ENCODE data around the gene CSRP1.
"Not testable (repeated sequence)": the region's sequence is repeated elsewhere in the genome, so short reads cannot be mapped to it uniquely, and the experiment has no call there.

Gene CSRP1

GRCh38 chr1:201473296-201473695 is 33.6 kb downstream of the CSRP1 start:
- no peak for DNase-seq

GRCh38 chr1:201472321-201472720 is 34.6 kb downstream of the CSRP1 start:
- DNase-seq, result not testable (repeated sequence)

DNA sequence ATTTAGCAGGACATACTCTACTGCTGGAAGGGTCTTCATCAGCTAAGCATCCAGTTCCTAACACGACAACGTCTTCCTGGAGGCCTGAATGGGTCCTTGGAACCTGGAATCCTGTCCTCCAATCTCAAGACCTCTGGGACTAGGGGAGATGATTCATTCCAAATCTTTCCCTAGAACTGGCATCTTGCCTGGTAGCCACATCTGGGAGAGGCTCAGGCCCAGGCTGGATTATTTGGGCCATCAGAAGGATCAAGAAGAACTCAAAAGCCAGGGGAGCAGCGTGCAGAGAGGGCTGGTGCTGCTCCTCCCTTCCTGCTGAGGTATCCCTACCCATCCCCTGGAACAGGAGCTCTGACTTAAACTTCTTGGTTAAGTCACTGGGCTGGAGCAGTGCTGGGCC is 35.2 kb downstream of the CSRP1 start:
- DNase-seq, result no peak

- DNase-seq, result no peak
Observed at GRCh38 chr1:201470581-201470980, 36.3 kb downstream of the CSRP1 start.

DNA sequence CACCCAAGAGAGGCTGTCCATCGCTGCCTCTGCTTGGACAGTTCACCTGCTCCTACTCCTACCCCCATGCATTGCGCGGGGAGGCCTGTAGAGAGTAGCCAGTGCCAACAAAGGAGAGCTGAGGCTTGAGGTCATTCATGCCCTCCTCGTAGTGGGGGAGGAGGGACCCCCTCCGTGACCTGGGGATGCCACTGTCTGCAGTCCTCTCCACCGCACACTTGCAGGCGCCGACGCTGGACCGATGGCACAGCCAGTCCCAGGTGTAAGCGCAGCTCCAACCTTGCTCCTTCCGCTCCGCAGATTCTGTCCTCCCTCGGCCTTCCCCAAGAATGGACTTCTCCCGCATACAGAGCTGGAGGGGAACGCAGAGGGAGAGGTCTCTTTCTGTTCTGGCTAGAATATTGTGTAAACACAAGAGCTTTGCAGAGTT is 37.3 kb downstream of the CSRP1 start:
- no peak for DNase-seq

- peak; percentile 19 for DNase-seq
Observed at GRCh38 chr1:201468844-201469644, 37.9 kb downstream of the CSRP1 start, which contains the start of gene PHLDA3. Gene PHLDA3, minus strand, starts transcription at chr1:201469188. Its CDS starts 402 bp downstream, at chr1:201468786.

DNA sequence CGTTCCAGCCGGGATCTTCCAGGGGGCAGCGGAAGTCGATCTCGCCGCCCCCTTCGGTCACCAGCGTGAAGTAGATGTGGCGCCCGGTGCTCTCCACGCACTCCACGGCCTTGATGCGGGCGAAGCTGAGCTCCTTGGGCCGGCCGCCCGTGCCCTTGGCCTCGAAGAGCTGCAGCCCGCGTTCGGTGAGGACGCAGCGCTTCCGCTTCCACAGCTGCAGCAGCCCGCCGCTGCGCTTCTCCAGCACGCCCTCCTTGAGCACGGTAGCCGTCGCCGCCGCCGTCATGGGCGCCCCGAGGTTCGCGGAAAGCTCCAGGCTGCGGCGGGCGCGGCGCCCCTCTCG is 38.5 kb downstream of the CSRP1 start:
- no peak for DNase-seq

DNA sequence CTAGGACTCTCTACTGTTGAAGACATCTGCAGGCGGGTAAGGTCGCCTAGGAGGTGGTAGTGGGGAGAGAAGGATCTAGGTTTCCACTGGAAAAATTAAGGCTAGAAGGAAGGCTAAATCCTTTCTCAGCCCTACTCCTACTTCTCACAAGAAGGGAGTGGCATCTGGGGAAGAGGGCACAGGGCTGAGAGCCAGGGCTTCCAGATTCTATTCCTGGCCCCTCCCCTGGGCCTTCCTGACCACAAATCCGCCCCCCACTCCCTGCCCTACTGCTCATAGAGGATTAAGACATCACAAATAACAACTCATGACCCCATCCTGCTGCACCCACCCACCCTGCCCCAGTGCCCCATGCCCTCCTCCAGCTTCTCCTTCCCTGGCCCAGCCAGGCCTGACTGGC is 40.4 kb downstream of the CSRP1 start:
- no peak for DNase-seq

GRCh38 chr1:201465698-201466290 is 41.1 kb downstream of the CSRP1 start:
- no peak for DNase-seq

GRCh38 chr1:201463071-201463552 is 43.8 kb downstream of the CSRP1 start:
- DNase-seq, result no peak

- no peak for DNase-seq
Observed at GRCh38 chr1:201461645-201462441, 45.1 kb downstream of the CSRP1 start.

DNA sequence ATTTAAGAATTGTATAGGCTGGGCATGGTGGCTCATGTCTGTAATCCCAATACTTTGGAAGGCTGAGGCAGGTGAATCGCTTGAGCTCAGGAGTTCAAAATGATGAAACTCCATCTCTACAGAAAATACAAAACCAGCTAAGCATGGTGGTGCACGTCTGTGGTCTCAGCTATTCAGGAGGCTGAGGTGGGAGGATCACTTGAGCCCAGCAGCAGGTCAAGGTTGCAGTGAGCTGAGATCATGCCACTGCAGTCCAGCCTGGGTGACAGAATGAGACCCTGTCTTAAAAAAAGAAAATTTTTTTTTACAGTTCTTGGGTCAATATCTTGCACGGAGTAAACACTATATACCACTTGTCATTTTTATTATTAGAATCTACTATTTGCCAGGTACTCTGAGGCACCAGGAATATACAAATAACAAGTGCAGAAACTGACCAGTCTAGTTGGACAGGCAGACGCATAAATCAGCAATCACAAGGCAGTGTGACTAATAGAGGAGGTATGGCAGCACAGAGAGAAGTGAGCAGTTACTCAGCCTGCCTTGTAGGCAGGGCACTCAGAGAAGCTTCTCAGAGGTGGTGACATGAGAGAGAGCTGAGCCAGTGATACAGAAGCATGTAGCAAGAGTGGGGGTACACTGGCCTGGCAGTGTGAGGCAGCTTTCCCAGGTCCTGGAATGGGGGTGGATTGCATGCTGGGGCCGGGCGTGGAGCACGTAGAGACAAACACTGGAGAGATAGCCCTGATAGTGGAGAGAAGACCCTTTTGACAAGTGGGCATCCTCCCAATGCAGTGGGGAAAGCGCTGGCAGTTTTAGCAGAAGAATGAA is 45.9 kb downstream of the CSRP1 start:
- no peak for DNase-seq

- DNase-seq, result no peak
Observed at GRCh38 chr1:201459775-201460174, 47.1 kb downstream of the CSRP1 start.

DNA sequence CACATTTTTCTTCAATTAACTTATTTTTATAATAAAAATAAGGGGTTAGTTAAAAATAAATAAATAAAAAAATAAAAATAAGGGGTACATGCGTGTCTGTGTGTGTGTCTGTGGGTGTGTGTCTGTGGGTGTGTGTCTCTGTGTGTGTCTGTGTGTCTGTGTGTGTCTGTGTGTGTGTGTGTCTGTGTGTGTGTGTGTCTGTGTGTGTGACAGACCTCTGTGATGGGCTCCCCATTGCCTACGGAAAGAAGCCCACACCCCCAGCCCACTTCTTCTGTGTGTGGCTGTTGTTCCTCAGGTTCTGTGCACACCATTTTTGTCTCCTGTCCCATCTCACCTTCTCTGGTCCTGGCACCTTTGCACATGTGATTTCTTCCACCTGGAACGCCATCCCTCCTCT is 47.9 kb downstream of the CSRP1 start:
- DNase-seq, result no peak

- DNase-seq, result no peak
Observed at GRCh38 chr1:201457508-201457960, 49.4 kb downstream of the CSRP1 start.

DNA sequence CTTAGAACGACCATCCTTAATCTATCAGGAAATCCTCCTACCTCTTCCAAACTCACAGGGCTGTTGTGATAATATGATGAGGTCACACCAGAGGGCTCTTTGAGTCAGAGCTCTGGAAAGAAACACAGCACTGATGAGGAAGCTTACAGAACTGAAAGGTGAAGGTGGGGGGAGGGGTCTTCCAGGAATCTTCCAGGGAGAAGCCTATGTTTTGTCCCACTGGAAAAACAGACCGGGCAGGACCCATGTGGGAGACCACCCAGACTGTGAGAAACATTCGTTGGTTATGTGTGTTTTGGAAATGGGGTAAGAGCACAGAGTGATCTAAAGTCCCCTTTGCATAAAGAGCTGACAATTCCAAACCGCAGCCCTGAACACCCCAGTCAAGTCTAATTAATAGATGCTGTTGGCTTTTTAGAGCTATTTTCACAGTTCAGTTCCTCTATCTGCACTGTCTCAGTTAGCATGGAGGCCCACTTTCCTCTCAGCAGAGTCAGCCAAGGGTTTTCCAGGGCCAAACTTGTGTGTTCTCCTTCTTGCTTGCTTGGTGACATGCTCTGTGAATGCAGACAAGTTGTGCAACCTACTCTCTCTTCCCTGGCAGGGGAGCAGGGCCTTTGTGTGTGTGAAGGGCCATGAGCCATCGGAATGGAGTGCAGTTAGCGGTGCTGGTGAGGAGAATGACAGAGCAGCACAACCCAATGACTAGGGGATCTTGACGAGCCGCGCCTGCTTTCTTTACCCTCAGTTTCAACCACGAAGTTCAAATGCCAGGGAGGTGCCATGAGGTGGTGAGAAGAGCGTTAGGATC is 50.2 kb downstream of the CSRP1 start:
- DNase-seq, result no peak

GRCh38 chr1:201455098-201455497 is 51.8 kb downstream of the CSRP1 start:
- DNase-seq, result no peak

DNA sequence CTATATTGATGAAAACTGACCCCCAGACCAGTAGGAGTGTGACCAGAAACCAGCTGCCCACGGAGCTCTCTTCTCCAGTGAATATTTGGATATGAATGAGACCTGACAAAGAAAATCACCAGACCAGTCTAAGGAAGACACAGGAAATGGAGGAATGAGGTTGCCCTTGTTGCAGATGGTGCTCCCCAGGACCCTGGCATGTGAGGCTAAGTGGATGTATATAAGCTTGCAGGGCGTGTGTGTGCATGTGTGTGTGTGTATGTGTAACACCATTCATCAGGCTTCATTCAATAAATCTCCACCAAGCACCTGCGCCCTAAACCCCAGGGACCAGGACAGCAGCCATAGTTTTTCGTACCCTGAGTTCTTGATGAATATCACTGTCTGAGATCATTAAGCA is 52.3 kb downstream of the CSRP1 start:
- no peak for DNase-seq

DNA sequence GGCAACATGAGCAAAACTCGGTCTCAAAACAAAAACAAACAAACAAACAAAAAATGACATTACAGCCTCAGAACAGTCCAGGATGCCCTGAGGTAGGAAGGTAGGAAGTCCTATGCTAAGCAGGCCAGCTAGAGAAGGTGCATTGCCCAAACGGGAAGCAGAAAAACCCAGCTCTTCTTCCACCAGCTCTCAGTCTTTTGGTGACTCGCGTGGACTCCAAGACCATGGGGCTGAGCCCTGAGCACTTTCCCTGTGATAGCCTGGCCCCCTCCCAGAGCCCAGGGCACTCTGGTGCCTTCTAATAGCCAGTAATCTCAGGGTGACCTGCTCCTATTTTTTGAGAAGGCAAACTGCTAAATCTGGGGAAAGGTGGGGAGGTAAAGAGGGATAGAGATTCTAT is 54.1 kb downstream of the CSRP1 start:
- no peak for DNase-seq

- DNase-seq, result no peak
Observed at GRCh38 chr1:201450721-201451291, 56.1 kb downstream of the CSRP1 start.

DNA sequence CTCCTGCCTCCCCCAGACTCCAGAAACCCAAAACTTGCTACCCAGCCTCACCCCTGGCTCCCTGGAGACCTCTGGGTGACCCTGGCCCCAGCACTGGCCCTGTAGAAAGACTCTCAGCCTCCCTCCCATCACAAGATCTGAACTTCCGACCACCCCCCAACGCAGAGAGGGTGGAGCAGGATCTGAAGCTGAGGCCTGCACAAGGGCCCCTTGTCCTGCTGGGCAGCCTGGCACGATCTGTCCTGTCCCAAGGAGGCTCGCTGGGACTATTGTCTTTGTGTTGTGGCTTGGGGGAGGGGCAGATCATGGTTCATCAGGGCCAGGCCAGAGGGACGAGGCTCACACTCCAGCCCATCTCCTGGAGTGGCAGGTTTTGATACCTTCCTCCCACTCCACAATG is 57.9 kb downstream of the CSRP1 start:
- DNase-seq, result no peak

Measured in CD4-positive, alpha-beta T cell treated with Interleukin-4 for 4 hours (primary cell).